Calu3 (cell line): Measurements from ENCODE around the gene SPRR3. TPM values are rescaled to one million over a fixed set of nuclear protein-coding genes. Genes with fewer than 3 reads are reported as not detected.
A peak's percentile ranks its signal among the peaks of the same experiment; 100 is the strongest.

ENCODE experiments used
- BruUV-seq: library from RNA; stranded (reverse); fragments of 400-500 nt; replicated peaks from 2 replicates; lab custom pipeline; 2021; lab: Mats Ljungman, UMichigan
- CTCF ChIA-PET: fragments of 300-600 bp; sonication (Branson Sonifier 250); formaldehyde crosslinking; loops from one replicate; lab custom pipeline; 2022; ENCODE audit warnings: antibody characterized with exemption; lab: Charles Lee
- DNase-seq: peaks from one replicate; pipeline ENCODE4 v3.0.0; 2022
- H3K27ac Mint-ChIP-seq: one replicate; pipeline ENCODE4 v1.8.0; 2022; ENCODE audit warnings: mixed read lengths; ENCODE audit not compliant: unreplicated experiment
- H3K27me3 Mint-ChIP-seq: one replicate; pipeline ENCODE4 v1.8.0; 2022; ENCODE audit warnings: mixed read lengths; ENCODE audit not compliant: unreplicated experiment
- H3K36me3 Mint-ChIP-seq: one replicate; pipeline ENCODE4 v1.8.0; 2022; ENCODE audit warnings: mild to moderate bottlenecking, moderate library complexity, mixed read lengths; ENCODE audit not compliant: insufficient read depth, unreplicated experiment
- H3K4me1 Mint-ChIP-seq: one replicate; pipeline ENCODE4 v1.8.0; 2022; ENCODE audit warnings: mild to moderate bottlenecking, low read depth, mixed read lengths; ENCODE audit not compliant: unreplicated experiment
- H3K4me3 Mint-ChIP-seq: one replicate; pipeline ENCODE4 v1.8.0; 2022; ENCODE audit warnings: mild to moderate bottlenecking, low read depth, moderate library complexity, mixed read lengths; ENCODE audit not compliant: unreplicated experiment
- H3K9me3 Mint-ChIP-seq: one replicate; pipeline ENCODE4 v1.8.0; 2022; ENCODE audit warnings: low read depth, mixed read lengths; ENCODE audit not compliant: unreplicated experiment
- CTCF ChIP-seq: fragments of 200-600 bp; IDR thresholded peaks from one replicate; pipeline ENCODE4 v1.8.0; 2022; ENCODE audit warnings: antibody characterized with exemption; ENCODE audit not compliant: unreplicated experiment
- intact Hi-C: fragments of 100-400 bp; cut with micrococcal nuclease; formaldehyde crosslinking; loops from one replicate; pipeline ENCODE4 v1.10.0; 2022; ENCODE audit not compliant: unreplicated experiment
- total RNA-seq: library from RNA; stranded (reverse); gene quantifications from 2 replicates; pipeline ENCODE4 v1.2.3, GENCODE V29; 2022

Gene SPRR3
- total RNA-seq, 1 experiment from 2014 or later = 6.2 TPM

- Mint-ChIP-seq H3K36me3 (no peaks in the 10 kb centered on the region), H3K27me3 (no peaks in the 10 kb centered on the region), H3K4me3 (no peak overlapping the region), H3K4me1 (peaks cover 17% of the 10 kb centered on the region), H3K9me3 (peaks cover 2% of the 10 kb centered on the region), H3K27ac (no peak overlapping the region)
- no TSS peak for BruUV-seq
- DNase-seq = no peak
- CTCF ChIA-PET = no interaction called here
- no peak for TF ChIP-seq CTCF
- intact Hi-C loops = no loop called here
Measured at GRCh38 chr1:152993186-152993585, 8.4 kb upstream of the SPRR3 start.

GRCh38 chr1:152995842-152996241 is 5.7 kb upstream of the SPRR3 start:
- BruUV-seq = no TSS peak
- peaks cover 11% of the 10 kb centered on the region for H3K36me3 Mint-ChIP-seq
- H3K9me3 Mint-ChIP-seq = peaks cover 5% of the 10 kb centered on the region
- H3K27me3 Mint-ChIP-seq = no peaks in the 10 kb centered on the region
- H3K27ac Mint-ChIP-seq = no peak overlapping the region
- H3K4me1 Mint-ChIP-seq = peaks cover 43% of the 10 kb centered on the region
- intact Hi-C loops = loop anchor here (5.0 kb wide), 1 partner anchor 36 kb away; the partner anchor contains the start of gene SPRR1B
- DNase-seq = no peak
- H3K4me3 Mint-ChIP-seq = no peak overlapping the region
- CTCF ChIA-PET = interaction anchor here (1.7 kb wide), 1 partner anchor 37 kb away, joined by 4 read pairs; no protein-coding TSS in a partner anchor
- no peak for TF ChIP-seq CTCF

- BruUV-seq = no TSS peak
- H3K36me3 Mint-ChIP-seq = peaks cover 11% of the 10 kb centered on the region
- no peak overlapping the region for H3K4me3 Mint-ChIP-seq
- intact Hi-C loops = loop anchor here (5.0 kb wide), 1 partner anchor 35 kb away; the partner anchor contains the start of gene SPRR1B
- CTCF ChIA-PET = interaction anchor here (1.1 to 1.7 kb wide), 2 partner anchors 36 to 44 kb away, joined by 3 to 4 read pairs; no protein-coding TSS in a partner anchor
- H3K9me3 Mint-ChIP-seq = peaks cover 5% of the 10 kb centered on the region
- no peak for TF ChIP-seq CTCF
- peaks cover 53% of the 10 kb centered on the region for H3K4me1 Mint-ChIP-seq
- peak overlapping the region; percentile 52 for H3K27ac Mint-ChIP-seq
- DNase-seq = peak; percentile 35
- H3K27me3 Mint-ChIP-seq = no peaks in the 10 kb centered on the region
Measured at GRCh38 chr1:152996633-152997400, 4.7 kb upstream of the SPRR3 start.

GRCh38 chr1:152997901-152998300 is 3.6 kb upstream of the SPRR3 start:
- CTCF ChIA-PET = interaction anchor here (2.7 kb wide), 1 partner anchor 35 kb away, joined by 14 read pairs; no protein-coding TSS in a partner anchor
- no TSS peak for BruUV-seq
- peaks cover 61% of the 10 kb centered on the region for H3K4me1 Mint-ChIP-seq
- TF ChIP-seq CTCF = no peak
- H3K27me3 Mint-ChIP-seq = no peaks in the 10 kb centered on the region
- H3K36me3 Mint-ChIP-seq = peaks cover 11% of the 10 kb centered on the region
- H3K4me3 Mint-ChIP-seq = no peak overlapping the region
- no peak for DNase-seq
- peaks cover 5% of the 10 kb centered on the region for H3K9me3 Mint-ChIP-seq
- intact Hi-C loops = loop anchor here (5.0 kb wide), 1 partner anchor 34 kb away; the partner anchor contains the start of gene SPRR1B
- H3K27ac Mint-ChIP-seq = peak overlapping the region; percentile 52
